HG03432 (cell line): Measurements from ENCODE around the gene RIC8B.

ENCODE experiments used
- ATAC-seq: cut with Tn5 transposase; IDR thresholded peaks from one replicate; pipeline ENCODE4 v1.9.1; 2021; ENCODE audit warnings: mild to moderate bottlenecking, moderate library complexity; ENCODE audit not compliant: unreplicated experiment

Gene RIC8B

DNA sequence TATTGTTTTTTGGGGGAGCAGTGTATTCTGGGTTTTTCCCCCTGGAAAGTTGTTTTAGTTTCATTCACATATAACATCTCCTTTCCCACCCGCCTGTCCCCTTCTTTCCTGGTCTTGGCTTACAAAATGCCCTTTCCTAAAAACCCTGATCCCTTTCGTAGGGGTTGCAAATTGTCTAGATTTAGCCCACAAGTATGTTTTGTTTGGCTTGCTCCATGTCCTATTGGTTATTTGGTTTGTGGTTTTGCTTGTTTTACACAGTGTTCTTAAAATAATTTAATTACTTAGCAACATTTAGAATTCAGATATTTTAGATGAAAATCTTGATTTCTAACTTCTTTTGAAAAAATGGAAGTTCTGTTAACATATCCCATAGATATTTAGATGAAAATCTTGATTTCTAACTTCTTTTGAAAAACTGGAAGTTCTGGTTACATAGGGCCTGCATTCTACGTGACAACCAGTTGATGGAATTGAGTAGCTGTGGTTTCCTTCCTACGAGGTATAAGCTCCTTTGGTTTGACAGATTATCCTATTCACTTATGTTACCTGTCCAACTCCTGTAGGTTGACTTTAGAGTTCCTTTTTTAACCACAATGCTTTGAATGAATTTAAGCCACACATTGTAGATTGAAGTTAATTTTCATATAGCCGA is 92.1 kb downstream of the RIC8B start:
- no peak for ATAC-seq

DNA sequence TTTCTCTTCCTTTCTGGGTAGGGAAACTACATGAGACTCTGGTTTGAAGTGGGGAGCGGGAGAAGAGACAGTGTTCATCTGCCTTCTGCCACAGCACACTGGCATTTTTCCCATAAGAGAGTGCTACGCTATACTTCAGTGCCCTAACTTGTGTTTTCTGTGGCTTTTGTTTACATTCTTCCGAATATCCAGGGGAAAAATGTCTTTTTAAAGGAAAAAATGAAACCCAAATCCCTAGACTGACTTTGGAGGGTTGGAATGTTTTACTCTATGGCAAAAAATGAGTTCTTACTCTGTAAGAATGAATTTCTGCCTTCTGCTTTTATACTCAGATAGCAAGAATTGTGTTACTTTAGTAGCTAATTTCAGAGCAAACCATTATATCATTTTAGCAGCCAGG is 93.2 kb downstream of the RIC8B start:
- ATAC-seq = no peak

- ATAC-seq = no peak
Measured at GRCh38 chr12:106868982-106869700, 94.7 kb downstream of the RIC8B start.

- ATAC-seq = no peak
Measured at GRCh38 chr12:106870116-106870515, 95.6 kb downstream of the RIC8B start.

DNA sequence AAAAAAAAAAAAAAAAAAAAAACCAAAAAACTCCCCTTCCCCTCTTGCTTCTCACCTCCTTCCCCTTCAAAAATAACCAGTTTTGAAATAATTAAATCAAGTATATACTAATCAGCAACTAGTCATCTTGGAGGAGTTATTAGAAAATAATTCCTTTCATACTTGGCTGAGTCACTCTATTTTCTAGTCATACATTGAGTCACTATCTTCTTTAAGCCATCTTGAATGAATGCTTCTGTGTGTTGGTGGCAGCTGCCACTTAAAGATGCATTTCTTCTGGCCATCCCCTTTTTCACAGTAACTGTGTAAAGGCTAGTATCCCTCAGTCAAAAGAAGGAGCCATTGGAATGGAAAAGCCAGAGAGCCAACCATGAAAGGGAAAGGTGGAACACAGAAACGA is 97.0 kb downstream of the RIC8B start:
- no peak for ATAC-seq

DNA sequence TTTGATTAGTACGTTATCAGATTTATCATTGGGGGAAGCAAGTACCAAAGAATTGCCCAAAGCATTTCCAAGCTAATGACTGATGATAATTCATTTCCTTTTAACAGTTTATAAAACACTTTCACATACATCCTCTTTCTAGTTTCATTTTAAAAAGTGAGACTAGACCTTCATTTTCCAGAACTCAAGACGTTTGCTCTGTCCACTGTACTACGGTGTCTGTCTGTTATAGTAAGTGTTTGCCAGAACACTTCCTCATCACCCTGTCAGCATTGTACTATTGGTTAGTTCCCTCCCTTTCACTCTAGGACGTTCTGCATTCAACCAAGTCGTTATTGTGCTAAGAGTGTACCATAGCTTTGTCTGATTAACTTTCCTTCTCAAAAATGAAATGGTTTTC is 99.5 kb downstream of the RIC8B start:
- no peak for ATAC-seq

DNA sequence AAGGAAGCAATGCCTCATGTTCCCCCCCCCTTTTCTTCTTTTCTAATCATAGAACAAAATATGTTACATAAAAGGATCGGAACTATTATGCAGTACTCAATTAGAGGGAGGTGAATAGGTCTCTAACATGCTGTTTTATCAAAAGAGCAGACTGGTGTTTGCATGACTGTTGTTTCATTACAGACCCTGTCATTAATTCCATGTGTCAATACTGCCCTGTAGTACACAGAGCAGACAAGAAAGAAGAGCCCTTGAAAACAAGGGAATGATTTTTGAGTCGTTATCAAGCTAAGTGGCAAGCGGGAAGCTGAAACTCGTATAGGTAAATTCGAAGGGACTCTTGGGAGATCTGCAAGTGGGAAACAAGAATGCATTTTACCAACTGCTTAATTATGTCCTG is 104.3 kb downstream of the RIC8B start:
- ATAC-seq = no peak

- ATAC-seq = no peak
Measured at GRCh38 chr12:106879612-106880011, 105.1 kb downstream of the RIC8B start.

- no peak for ATAC-seq
Measured at GRCh38 chr12:106883426-106883825, 108.9 kb downstream of the RIC8B start.

GRCh38 chr12:106885026-106885425 is 110.5 kb downstream of the RIC8B start:
- ATAC-seq = no peak

- ATAC-seq = no peak
Measured at GRCh38 chr12:106885541-106886249, 111.2 kb downstream of the RIC8B start.

DNA sequence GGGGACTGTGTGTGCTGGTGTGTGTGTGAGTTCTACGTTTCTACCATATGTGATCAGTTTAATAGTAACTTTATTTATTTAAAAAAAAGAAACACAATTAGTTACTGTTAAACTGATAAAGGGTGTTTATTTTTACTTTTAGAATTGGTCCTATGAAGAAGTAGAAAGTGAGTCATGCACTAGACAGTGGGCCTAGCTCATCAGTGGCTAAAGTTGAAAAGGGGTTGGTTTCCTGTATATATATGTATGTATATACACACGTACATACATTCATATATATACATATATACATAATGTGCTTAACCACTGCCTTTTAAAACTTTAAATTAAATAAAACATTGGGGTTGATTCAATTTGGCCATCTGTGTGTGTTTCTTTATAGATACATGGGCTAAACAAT is 112.5 kb downstream of the RIC8B start:
- ATAC-seq = no peak

DNA sequence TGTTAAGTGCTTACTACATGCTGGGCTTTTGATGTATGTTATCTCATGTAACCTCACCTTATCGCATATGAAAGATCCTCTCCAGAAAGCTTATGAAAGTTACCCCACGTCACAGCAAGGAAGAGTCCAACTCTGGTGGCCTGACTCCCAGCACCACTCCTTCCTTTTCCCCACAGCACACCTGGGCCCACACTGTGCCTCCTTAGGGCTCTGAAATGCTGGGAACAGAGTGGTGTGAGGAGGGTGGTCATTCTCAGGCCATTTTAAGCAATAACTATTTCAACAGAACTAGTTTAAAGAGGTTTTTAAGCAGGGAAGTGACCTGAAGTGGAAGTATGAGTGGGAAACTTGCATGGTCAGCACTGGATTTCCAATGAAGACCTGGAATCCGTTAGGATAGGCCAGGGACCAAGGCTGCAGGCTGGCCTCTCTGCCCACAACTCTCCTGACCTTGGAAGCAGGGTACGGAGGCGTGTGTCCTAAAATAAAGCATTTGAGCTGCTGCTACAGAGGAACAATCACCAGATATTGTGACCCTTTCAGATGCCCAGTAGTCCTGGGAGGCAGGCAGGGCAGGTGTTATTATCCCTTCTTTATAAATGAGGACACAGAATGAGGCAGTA is 114.0 kb downstream of the RIC8B start:
- ATAC-seq = no peak

- ATAC-seq = no peak
Measured at GRCh38 chr12:106889326-106889725, 114.8 kb downstream of the RIC8B start.

DNA sequence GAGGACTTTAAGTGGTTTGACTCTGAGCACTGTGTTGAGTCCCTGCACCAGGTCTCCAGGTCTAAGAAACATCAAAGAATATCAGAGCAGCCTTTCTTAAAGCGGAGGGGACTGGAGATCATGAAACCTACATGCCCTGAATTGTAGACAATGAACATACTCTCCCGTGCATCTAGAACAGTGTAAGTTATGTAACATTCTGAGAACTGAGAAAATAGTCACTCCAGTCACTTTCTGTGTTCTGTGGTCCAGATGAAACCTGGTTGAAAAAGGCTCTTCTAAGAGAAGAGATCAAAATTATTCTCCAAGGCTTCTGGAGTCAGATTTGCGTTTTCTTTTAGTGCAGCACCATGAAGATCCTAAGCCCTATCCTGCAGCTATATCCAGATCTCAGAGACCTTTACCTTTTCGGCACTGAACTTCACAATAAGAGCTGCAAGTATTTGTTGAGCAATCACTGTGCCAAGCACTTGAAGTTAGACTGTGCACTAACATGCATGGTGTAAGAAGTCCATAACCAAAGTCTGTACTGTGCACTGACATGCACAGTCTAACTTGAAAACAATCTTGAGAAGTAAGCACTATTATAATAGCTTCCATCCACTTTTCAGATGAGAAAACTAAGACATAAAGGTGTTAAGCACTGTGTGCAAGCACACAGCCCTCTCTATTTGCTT is 115.6 kb downstream of the RIC8B start:
- no peak for ATAC-seq

DNA sequence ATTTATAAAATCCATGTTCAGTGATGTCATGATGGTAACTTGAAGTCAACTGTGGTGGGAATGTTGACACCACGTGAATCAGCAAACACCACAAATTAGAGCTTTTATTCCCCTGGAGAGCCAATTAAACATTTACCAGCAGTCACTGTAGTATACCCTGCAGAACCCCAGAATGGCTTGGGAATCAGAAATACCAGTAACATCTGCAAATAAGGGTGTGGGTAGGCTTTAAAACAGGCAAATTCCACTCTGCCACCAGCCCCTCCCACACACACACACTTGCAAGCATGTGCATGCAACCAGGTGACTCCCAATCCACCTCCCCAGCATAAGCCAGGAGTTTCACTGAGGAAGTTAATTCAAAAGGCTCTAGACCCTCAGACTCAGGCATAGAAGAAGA is 117.6 kb downstream of the RIC8B start:
- ATAC-seq = no peak

DNA sequence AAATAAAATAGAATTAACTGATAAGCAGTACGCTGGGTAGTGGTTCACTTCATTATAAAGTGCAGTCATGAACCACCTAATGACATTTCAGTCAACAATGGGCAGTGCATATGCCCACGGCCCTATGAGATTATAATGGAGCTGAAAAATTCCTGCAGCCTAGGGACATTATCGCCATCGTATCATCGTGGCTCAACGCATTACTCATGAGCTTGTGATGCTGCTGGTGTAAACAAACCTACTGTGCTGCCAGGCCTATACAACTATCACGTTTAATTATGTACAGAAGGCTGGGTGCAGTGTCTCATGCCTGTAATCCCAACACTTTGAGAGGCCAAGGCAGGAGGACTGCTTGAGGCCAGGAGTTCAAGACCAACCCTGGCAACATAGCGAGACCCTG is 119.0 kb downstream of the RIC8B start:
- ATAC-seq = no peak

DNA sequence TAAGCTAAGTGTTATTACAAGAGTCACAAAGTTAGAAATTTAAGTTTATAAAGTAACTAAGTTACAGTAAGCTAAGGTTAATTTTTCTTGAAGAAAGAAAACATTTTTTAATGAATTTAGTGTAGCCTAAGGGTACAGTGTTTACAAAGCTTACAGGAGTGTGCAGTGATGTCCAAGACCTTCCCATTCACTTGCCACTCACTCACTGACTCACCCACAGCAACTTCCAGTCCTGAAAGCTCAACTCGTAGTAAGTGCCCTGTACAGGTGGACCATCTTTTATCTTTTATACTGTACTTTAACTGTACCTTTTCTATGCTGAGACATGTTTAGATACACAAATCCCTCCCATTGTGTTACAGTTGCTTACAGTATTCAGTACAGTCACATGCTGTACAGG is 120.3 kb downstream of the RIC8B start:
- no peak for ATAC-seq

DNA sequence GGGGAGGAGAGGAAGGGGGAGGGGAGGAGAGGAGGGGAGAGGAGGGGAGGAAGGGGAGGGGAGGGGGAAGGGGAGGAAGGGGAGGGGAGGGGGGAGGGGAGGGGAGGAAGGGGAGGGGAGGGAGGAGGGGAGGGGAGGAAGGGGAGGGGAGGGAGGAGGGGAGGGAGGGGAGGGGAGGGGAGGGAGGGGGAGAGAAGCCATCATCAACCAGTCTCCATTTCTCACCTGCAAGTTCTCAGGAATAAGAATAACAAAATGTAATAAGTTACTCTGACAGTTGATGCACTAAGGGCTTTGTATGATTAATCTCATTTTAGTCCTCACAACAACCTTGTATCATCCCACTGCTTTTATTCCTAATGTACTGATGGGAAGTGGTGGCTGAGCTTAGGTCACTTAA is 122.1 kb downstream of the RIC8B start:
- no peak for ATAC-seq

- no peak for ATAC-seq
Measured at GRCh38 chr12:106897082-106897481, 122.6 kb downstream of the RIC8B start.
